COLO668 (cell line): ENCODE data around the gene PRCD.

Experiments
- DNase-seq: peaks from one replicate; lab custom pipeline; 2025; ENCODE audit not compliant: unreplicated experiment; lab: John Stamatoyannopoulos, UW

Gene PRCD

GRCh38 chr17:76538281-76538931 is 1.4 kb upstream of the PRCD start:
- DNase-seq = no peak

GRCh38 chr17:76538941-76539570 is 788 bp upstream of the PRCD start:
- DNase-seq = no peak

DNA sequence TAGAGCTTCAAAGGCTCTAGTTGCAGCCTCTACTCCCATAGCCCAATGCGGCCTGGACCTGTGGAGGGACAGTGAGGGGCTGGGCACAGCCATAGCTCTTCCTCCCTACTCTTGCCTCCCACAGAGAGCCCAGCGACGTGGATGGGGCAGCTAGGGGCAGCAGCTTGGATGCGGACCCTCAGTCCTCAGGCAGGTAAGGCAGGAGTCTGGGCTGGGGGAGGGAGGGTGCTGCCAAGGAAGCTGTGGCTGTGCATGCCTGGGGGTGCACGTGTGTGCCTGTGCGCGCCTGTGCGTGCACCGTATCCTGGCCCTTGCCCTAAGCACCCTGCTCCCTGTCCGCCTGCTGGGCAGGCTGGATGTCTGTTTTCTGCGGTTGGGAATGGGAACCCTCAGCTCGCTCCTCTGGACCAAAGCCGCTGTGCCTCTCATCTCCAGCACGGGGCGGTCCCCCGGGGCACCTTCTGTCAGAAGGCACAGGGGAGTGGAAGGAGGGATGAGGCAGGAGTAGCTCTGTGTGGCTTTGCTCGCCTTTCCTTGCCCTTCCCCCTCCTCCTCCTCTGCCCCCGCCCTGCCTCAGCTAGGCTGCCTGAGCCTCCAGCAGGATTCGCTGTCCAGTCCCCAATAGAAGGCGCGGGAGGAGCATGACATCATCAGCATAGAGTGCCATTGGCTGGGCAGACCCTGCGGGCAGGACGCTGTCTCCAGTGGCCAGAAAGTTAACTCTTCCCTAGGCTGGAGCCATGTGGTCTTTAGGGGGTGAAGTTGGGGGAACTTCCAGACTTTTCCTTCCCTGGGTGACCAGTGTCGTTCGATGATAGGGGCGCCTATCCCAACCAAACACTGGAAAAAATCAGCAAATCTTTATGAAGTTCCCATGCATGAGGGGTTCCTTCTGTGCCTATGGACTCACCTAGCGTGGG is 797 bp downstream of the PRCD start:
- peak; percentile 10 for DNase-seq

- no peak for DNase-seq
These were observed 2.1 kb downstream of the PRCD start for GRCh38 chr17:76541739-76542454.

GRCh38 chr17:76542566-76542971 is 2.7 kb downstream of the PRCD start:
- no peak for DNase-seq

DNA sequence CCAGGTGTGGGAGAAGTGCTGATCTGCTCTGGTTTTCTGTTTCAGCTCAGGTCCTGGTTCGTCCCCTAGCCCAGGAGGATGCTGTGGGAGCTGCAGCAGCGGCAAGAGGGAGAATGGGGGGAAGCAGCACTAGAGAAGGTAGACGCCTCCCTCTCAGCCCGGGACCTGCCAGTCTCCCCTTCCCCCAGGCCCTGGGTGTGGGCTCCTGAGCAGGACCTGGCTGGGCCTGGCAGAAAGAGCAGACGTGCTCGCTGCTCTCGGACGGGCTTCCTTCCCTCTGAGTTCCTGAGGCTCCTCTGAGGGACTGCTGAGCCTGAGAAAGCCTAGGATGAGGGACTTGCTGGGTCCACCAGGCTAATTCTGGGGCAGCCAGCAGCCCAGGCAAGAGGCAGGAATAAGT is 3.1 kb downstream of the PRCD start:
- no peak for DNase-seq

GRCh38 chr17:76543482-76543825 is 3.6 kb downstream of the PRCD start:
- no peak for DNase-seq

DNA sequence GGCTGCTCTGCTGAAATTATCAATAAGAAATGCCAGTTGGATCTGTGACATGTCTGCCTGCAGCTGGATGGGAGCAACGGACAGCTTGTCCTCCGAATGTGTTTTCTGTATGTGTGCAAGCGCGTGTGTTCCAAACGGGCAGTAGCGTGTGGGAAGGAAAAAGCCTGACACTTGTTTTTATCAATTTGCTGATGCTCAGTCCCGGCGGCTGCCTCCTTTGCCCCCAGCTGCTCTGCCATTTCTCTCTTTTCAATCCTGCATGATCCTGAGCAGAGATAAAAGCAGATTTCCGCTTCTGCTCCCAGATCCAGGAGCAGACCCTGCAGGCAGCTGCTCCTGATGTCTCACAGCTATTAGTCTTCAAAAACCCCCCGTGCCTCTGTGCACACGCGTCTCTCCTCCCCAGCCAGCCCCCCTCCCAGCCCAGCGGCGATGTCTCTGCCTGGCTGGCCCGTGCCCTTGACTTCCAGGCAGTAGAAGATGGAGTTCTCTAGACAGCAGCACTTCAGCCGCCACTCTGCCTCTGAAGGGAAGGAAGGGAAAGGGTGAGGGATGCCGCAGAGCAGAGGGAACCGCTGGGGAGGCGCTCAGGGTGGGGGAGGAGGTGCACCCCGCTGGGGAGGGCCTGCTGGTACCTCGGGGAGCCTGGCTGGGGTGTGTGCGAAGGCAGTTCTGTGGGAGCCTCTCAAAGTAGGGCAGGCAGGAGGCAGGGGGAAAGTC is 4.1 kb downstream of the PRCD start:
- no peak for DNase-seq

DNA sequence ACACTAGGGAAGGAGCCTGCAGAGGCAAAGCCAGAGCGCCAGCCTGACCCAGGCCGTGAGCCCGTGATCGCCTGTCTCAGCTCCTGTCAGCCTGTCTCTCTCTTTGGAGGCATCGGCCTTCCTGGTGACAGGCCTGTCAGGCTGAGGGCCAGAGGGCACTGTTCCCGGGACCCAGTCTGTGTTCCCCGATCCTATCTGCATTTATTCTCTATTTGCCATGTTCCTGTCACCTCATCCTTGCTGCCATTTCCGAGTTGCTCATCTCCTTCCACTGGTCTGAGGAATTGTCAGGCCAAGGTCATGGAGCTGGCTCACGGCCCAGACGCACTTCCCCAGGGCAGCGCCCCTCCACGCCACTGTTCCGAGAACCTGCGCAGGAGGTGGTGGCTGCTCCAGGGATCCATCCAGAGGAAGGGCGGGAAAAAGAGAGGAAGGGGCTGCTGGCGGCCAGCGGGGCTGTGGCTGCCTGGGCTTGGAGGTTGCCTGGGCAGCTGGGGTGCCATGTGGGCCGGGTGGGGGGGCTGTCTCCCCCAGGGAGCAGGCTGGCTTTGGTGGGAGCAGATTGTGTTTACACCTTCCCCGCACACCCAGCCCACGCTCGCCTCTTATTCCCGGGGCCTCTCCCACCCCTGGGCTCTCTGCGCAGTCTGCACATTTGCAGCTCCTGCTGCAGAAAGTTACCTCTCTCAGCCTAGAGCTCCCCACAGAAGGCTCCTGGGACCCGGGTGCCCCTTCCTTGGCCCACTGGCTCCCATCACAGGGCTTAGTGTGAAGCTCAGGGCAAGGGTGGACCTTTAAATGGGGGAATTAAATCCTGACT is 4.9 kb downstream of the PRCD start:
- DNase-seq = no peak

- no peak for DNase-seq
These were observed 6.2 kb downstream of the PRCD start for GRCh38 chr17:76545918-76546555.

GRCh38 chr17:76546556-76547182 is 6.8 kb downstream of the PRCD start:
- DNase-seq = no peak

- DNase-seq = peak; percentile 4
These were observed 7.4 kb downstream of the PRCD start for GRCh38 chr17:76547183-76547641.

GRCh38 chr17:76547642-76548202 is 7.9 kb downstream of the PRCD start:
- DNase-seq = no peak

DNA sequence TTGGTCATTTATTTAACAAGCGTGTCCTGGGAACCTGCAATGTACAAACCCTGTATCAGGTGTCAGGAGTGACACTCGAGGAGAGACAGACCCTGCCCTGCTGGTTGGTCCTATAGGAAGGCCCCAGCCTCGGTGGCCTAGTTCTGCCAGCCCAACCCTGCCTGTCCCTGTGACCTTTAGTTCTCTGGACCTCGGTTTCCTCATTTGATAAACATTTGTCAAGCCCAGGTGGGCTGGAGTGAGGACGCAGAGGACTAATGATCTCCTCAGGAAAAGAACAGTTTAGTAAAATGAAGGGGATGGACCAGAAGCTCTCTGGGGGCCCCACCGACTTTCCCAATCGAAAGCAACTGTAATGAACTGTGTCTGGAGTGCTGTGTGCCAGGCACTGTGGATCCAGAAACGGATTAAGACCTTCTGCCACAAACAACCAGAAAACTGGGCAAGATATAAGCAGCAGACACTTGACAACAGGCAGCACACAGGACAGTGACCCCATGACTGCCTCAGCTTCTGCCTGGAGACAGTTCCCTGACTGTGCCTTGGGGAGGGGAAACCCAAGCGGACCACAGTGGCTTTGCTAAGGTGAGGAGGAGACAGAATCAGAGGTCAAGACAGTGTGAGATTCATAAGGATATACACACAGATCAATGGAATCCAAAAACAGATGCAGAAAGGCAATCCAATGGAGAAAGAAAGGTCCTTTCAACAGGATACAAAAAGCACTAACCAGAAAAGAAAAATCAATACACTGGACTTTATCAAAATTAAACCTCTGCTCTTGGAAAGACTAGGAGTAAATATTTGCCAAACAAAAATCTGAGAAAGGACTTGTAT is 8.8 kb downstream of the PRCD start:
- DNase-seq = no peak

DNA sequence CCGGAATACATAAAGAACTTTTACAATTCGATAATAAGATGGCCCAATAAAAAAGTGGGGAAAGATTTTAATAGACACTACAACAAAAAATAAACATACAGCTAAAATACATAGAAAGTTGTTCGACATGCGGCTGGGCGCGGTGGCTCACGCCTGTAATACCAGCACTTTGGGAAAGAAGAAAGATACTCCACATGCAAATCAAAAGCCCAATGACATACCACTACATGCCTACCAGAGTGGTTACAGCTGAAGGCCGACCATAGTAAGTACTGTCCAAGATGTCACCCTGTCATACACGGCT is 9.3 kb downstream of the PRCD start:
- no peak for DNase-seq

- no peak for DNase-seq
These were observed 9.7 kb downstream of the PRCD start for GRCh38 chr17:76549539-76549938.

GRCh38 chr17:76550712-76551615 is 11.1 kb downstream of the PRCD start:
- no peak for DNase-seq
